Measurements from ENCODE around the gene LAMC2.
A peak's percentile ranks its signal among the peaks of the same experiment; 100 is the strongest.

The LAMC2 gene

GRCh38 chr1:183205196-183205781 lies 19.2 kb downstream of the LAMC2 start:
- no peak overlapping the region for H3K4me3 ChIP-seq (replicated peaks; ENCODE audit: low read depth, low read length)
- TF ChIP-seq, protein P1, sequence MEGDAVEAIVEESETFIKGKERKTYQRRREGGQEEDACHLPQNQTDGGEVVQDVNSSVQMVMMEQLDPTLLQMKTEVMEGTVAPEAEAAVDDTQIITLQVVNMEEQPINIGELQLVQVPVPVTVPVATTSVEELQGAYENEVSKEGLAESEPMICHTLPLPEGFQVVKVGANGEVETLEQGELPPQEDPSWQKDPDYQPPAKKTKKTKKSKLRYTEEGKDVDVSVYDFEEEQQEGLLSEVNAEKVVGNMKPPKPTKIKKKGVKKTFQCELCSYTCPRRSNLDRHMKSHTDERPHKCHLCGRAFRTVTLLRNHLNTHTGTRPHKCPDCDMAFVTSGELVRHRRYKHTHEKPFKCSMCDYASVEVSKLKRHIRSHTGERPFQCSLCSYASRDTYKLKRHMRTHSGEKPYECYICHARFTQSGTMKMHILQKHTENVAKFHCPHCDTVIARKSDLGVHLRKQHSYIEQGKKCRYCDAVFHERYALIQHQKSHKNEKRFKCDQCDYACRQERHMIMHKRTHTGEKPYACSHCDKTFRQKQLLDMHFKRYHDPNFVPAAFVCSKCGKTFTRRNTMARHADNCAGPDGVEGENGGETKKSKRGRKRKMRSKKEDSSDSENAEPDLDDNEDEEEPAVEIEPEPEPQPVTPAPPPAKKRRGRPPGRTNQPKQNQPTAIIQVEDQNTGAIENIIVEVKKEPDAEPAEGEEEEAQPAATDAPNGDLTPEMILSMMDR (IDR thresholded peaks at IDR 0.05; ENCODE audit: low read length, missing control alignments): no peak
- DNase-seq (ENCODE audit: low read depth): peak; percentile 96

DNA sequence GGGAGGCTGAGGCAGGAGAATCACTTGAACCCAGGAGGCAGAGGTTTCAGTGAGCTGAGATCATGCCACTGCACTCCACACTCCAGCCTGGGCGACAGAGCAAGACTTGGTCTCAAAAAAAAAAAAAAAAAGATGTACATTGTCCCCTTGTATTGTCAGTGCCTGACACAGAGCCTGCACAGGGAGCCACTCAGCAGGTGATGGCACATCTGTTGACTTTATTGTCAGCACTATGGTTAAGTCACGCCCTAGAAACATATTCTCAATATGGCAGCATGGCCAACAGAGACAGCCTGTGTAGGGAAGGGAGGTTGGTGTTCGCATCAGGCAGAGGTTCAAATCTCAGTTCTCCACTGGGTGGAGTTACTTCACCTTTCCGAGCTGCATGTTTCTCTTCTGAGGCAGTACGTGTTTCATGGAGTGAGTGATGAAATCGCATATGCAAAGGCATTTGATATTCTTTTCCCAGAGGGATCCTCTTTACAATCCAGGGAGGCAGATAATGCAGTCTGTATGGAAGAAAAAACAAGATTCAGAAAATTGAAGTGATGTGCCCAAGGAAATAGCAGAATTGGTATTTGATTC lies 20.6 kb downstream of the LAMC2 start:
- H3K4me3 ChIP-seq (replicated peaks; ENCODE audit: low read depth, low read length): no peak overlapping the region
- DNase-seq (ENCODE audit: low read depth): peak; percentile 36
- TF ChIP-seq, protein P1 (IDR thresholded peaks at IDR 0.05; ENCODE audit: low read length, missing control alignments): no peak

DNA sequence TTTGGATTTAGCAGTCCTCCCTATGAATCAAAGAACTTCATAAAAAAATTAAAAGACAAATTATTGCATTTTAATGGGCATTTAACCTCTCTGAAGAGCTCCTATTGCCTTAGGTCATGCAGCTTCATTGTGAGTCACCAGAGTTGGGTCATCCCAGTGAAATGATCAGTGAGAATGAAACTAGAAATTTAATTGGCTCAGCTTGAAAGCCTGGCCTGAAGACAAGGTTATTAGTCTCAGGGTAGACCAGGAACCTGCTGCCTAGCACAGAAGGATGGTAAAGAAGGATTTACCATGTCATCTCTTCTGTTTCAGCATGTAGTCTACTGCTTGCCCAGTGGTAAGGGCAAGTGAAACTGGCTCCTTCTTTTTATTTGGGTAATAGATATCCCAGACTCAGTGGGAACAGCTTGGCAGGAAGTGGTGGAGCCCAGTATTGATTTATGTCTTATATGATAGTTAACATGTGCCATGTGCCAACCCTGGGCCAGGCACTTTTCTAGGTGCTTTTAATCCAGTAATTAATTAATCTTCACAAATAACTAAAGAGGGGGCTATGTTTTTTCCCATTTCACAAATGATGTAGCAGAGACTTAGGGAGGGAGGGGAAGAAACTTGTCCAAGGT lies 23.6 kb downstream of the LAMC2 start:
- TF ChIP-seq, protein P1 (IDR thresholded peaks at IDR 0.05; ENCODE audit: low read length, missing control alignments): no peak
- no peak overlapping the region for H3K4me3 ChIP-seq (replicated peaks; ENCODE audit: low read depth, low read length)
- DNase-seq (ENCODE audit: low read depth): peak; percentile 82

DNA sequence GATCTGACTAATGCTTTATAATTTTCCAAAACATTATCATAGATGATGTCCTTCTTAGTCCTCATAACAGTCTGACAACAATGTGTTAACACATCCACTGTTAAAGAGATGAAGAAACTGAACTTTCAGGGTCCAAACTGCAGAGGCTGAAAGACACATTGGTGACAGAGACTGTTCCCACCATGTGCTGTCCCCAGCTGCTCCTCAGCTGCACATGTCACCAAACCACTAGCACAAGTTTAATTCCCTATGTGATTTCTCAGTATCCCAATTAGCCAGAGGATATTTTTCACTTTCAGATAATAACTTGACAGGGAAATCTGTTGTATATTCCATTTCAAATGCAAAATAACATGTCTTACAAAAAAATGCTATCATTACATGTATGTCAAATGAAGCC lies 24.6 kb downstream of the LAMC2 start:
- no peak for DNase-seq (ENCODE audit: low read depth)

GRCh38 chr1:183212870-183213269 lies 26.8 kb downstream of the LAMC2 start:
- no peak overlapping the region for H3K4me3 ChIP-seq (replicated peaks; ENCODE audit: low read depth, low read length)
- TF ChIP-seq, protein P1 (IDR thresholded peaks at IDR 0.05; ENCODE audit: low read length, missing control alignments): no peak
- no peak for DNase-seq (ENCODE audit: low read depth)

More for the DNA sequence above, 24.6 kb downstream of the LAMC2 start:
- TF ChIP-seq, protein P1 (IDR thresholded peaks at IDR 0.05; ENCODE audit: low read length, missing control alignments): no peak
- no peak overlapping the region for H3K4me3 ChIP-seq (replicated peaks; ENCODE audit: low read depth, low read length)

DNA sequence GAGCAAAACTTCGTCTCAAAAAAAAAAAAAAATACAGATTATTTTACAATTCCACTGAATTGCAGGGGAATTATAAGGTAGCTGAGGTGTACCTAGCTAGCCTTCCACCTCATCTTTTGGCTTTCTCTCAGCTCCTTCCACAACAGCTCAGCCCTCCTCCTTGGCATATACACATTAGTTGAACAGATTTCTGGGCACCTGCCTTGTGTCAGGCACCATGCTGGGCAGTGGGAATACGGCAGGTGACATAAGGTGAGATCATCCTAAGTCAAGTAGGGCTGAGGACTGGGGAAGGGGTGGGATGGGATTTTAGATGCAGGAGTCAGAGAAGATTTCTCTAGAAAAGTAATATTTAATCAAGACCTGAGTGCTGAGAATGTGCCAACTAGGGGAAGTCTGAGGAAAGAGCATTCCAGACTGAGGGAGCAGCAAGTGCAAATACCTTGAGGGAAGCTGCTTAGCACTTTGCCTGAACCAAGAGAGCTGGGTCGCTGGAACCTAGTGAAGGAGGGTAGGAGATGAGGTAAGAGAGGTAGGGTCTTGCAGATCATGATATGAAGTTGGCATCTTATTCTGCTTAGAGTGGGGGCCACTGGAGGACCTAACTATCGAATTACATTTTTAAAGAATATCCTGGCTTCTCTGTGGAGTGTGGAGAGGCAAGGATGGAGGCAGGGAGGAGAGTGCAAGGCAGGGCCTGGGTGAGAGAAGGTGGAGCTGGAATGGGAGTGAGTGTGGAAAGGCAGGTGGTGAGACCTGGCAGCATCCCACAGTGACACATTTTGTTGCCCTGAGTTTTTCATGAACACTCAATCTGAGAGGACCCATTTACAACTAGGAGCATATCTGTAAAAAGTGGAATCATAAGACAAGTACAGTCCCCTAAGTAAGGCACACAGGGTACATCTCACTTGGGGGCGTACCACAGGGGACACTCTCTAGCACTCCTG lies 28.2 kb downstream of the LAMC2 start:
- TF ChIP-seq, protein P1 (IDR thresholded peaks at IDR 0.05; ENCODE audit: low read length, missing control alignments): no peak
- DNase-seq (ENCODE audit: low read depth): no peak
- no peak overlapping the region for H3K4me3 ChIP-seq (replicated peaks; ENCODE audit: low read depth, low read length)
